Endodermal cell (in vitro differentiated cells): ENCODE results near the gene LHX3. TPM values are rescaled to one million over a fixed set of nuclear protein-coding genes. Genes with fewer than 3 reads are reported as not detected.

Source experiments
- DNase-seq: peaks from one replicate; pipeline ENCODE4 v3.0.0-alpha.2; 2017
- H3K27ac ChIP-seq: 2 replicates; pipeline ENCODE4 v1.5.1; 2013; ENCODE audit warnings: mild to moderate bottlenecking, low read depth, low read length, moderate library complexity
- H3K27me3 ChIP-seq: 2 replicates; pipeline ENCODE4 v1.6.1; 2013; ENCODE audit warnings: mild to moderate bottlenecking, low read length, moderate library complexity; ENCODE audit not compliant: insufficient read depth, control insufficient read depth, poor library complexity, severe bottlenecking
- H3K36me3 ChIP-seq: 2 replicates; pipeline ENCODE4 v1.7.0; 2013; ENCODE audit warnings: mild to moderate bottlenecking, low read length, moderate library complexity; ENCODE audit not compliant: control insufficient read depth, insufficient read depth
- H3K4me1 ChIP-seq: one replicate; pipeline ENCODE4 v1.7.0; 2013; ENCODE audit warnings: low read length; ENCODE audit not compliant: control insufficient read depth, insufficient read depth
- H3K4me3 ChIP-seq: 2 replicates; pipeline ENCODE4 v1.5.1; 2013; ENCODE audit warnings: mild to moderate bottlenecking, low read length, moderate library complexity
- H3K9ac ChIP-seq: 2 replicates; pipeline ENCODE4 v1.6.1; 2013; ENCODE audit warnings: mild to moderate bottlenecking, low read length, moderate library complexity; ENCODE audit not compliant: poor library complexity, severe bottlenecking; ENCODE audit errors: extremely low read depth
- H3K9me3 ChIP-seq: 2 replicates; pipeline ENCODE4 v1.6.1; 2013; ENCODE audit warnings: mild to moderate bottlenecking, low read length, moderate library complexity; ENCODE audit not compliant: control insufficient read depth
- H3K27ac Mint-ChIP-seq: 2 replicates; pipeline ENCODE4 v1.8.0; 2020; ENCODE audit warnings: mixed read lengths
- H3K27me3 Mint-ChIP-seq: 2 replicates; pipeline ENCODE4 v1.8.0; 2021; ENCODE audit warnings: mild to moderate bottlenecking, mixed read lengths; ENCODE audit not compliant: insufficient read depth
- H3K36me3 Mint-ChIP-seq: 2 replicates; pipeline ENCODE4 v1.8.0; 2020; ENCODE audit warnings: low read depth, mixed read lengths
- H3K4me1 Mint-ChIP-seq: 2 replicates; pipeline ENCODE4 v1.8.0; 2020; ENCODE audit warnings: mixed read lengths
- H3K4me3 Mint-ChIP-seq: 2 replicates; pipeline ENCODE4 v1.8.0; 2020; ENCODE audit warnings: mild to moderate bottlenecking, moderate library complexity, mixed read lengths
- H3K9me3 Mint-ChIP-seq: 2 replicates; pipeline ENCODE4 v1.8.0; 2020; ENCODE audit warnings: mild to moderate bottlenecking, mixed read lengths
- CTCF ChIP-seq: fragments of 200-600 bp; sonication (generic); conservative IDR thresholded peaks from 2 replicates; pipeline ENCODE4 v1.5.0; 2021; ENCODE audit warnings: antibody characterized with exemption, mild to moderate bottlenecking
- WGBS, 2 experiments: methylation state at CpG; one replicate each; pipeline versions ENCODE4 v1.1.5 to v1.1.7; 2013; ENCODE audit warnings: missing lambda C conversion rate in 2 of 2, mixed read lengths in 1 of 2; ENCODE audit not compliant: insufficient coverage in 1 of 2, insufficient read length in 1 of 2; 5-methylcytosine and 5-hydroxymethylcytosine counted together
- total RNA-seq, 2 donors: library from RNA; stranded (reverse); fragmentation: NEBNext Ultra II Directional in 1 of 2; extraction: Animal tissue kit (Norgen Biotek cat#: 25700) in 1 of 2; gene quantifications; 2 replicates in 1 of 2; 3 replicates in 1 of 2; pipeline ENCODE4 v1.2.1, GENCODE V29; 2021

LHX3 gene
- total RNA-seq, 2 donors from 2014 or later: not detected

- Mint-ChIP-seq H3K9me3 (no peaks in the 10 kb centered on the region), H3K36me3 (no peaks in the 10 kb centered on the region), H3K4me1 (no peaks in the 10 kb centered on the region), H3K27ac (no peak overlapping the region), H3K27me3 (peaks cover 83% of the 10 kb centered on the region), H3K4me3 (peak overlapping the region; percentile 26)
- no peaks in the 10 kb centered on the region for H3K36me3 ChIP-seq
- H3K9ac ChIP-seq: no peak overlapping the region
- WGBS, 2 experiments: 0 to 4% methylated on average over 9 to 45 of the region's 45 CpGs
- H3K27me3 ChIP-seq: peaks cover 88% of the 10 kb centered on the region
- H3K4me3 ChIP-seq: no peak overlapping the region
- peak; percentile 63 for DNase-seq
- H3K9me3 ChIP-seq: no peaks in the 10 kb centered on the region
- no peak for TF ChIP-seq CTCF
- no peak overlapping the region for H3K27ac ChIP-seq
- no peaks in the 10 kb centered on the region for H3K4me1 ChIP-seq
Measured at GRCh38 chr9:136193891-136194279, 11.0 kb downstream of the LHX3 start.

- H3K36me3 Mint-ChIP-seq: no peaks in the 10 kb centered on the region
- no peak overlapping the region for H3K4me3 Mint-ChIP-seq
- WGBS, 2 experiments: 3 to 5% methylated on average over 4 to 96 of the region's 96 CpGs
- H3K27me3 Mint-ChIP-seq: peaks cover 77% of the 10 kb centered on the region
- DNase-seq: no peak
- Histone ChIP-seq H3K27me3 (peaks cover 82% of the 10 kb centered on the region), H3K9me3 (no peaks in the 10 kb centered on the region), H3K4me3 (no peak overlapping the region), H3K9ac (no peak overlapping the region), H3K4me1 (no peaks in the 10 kb centered on the region), H3K36me3 (no peaks in the 10 kb centered on the region), H3K27ac (no peak overlapping the region)
- no peaks in the 10 kb centered on the region for H3K9me3 Mint-ChIP-seq
- H3K27ac Mint-ChIP-seq: no peak overlapping the region
- H3K4me1 Mint-ChIP-seq: no peaks in the 10 kb centered on the region
- TF ChIP-seq CTCF: no peak
Measured at GRCh38 chr9:136193127-136193890, 11.6 kb downstream of the LHX3 start.

- no peaks in the 10 kb centered on the region for H3K4me1 Mint-ChIP-seq
- no peak for DNase-seq
- H3K27ac ChIP-seq: no peak overlapping the region
- H3K36me3 ChIP-seq: no peaks in the 10 kb centered on the region
- H3K4me3 ChIP-seq: no peak overlapping the region
- no peaks in the 10 kb centered on the region for H3K9me3 Mint-ChIP-seq
- no peaks in the 10 kb centered on the region for H3K36me3 Mint-ChIP-seq
- no peaks in the 10 kb centered on the region for H3K4me1 ChIP-seq
- TF ChIP-seq CTCF: no peak
- H3K9ac ChIP-seq: no peak overlapping the region
- WGBS, 2 experiments: 7 to 20% methylated on average over 1 to 51 of the region's 51 CpGs
- no peak overlapping the region for H3K4me3 Mint-ChIP-seq
- H3K27me3 ChIP-seq: peaks cover 74% of the 10 kb centered on the region
- H3K9me3 ChIP-seq: no peaks in the 10 kb centered on the region
- no peak overlapping the region for H3K27ac Mint-ChIP-seq
- peaks cover 69% of the 10 kb centered on the region for H3K27me3 Mint-ChIP-seq
Measured at GRCh38 chr9:136192289-136193126, 12.4 kb downstream of the LHX3 start.
